HG03280 (cell line): ENCODE results near the gene KCTD21.
"Not testable (repeated sequence)": the region's sequence is repeated elsewhere in the genome, so short reads cannot be mapped to it uniquely, and the experiment has no call there.

ENCODE experiments used
- ATAC-seq: cut with Tn5 transposase; IDR thresholded peaks from one replicate; pipeline ENCODE4 v1.9.1; 2021; ENCODE audit warnings: mild to moderate bottlenecking, moderate library complexity; ENCODE audit not compliant: unreplicated experiment

Gene KCTD21

GRCh38 chr11:78188286-78189173 is at the start of gene KCTD21, which contains the start of gene USP35:
TSS of gene KCTD21 (minus strand) at chr11:78188626. CDS start at chr11:78174554, 14,072 bp downstream.
TSS of gene USP35 (plus strand) at chr11:78188919. CDS start at chr11:78196246, 7,327 bp downstream.
- peak; percentile 97 for ATAC-seq

- no peak for ATAC-seq
Observed at GRCh38 chr11:78237293-78238046, 49.0 kb upstream of the KCTD21 start.

- ATAC-seq: no peak
Observed at GRCh38 chr11:78234006-78234405, 45.6 kb upstream of the KCTD21 start.

- ATAC-seq: not testable (repeated sequence)
Observed at GRCh38 chr11:78233046-78233445, 44.6 kb upstream of the KCTD21 start.

GRCh38 chr11:78231962-78232501 is 43.6 kb upstream of the KCTD21 start:
- ATAC-seq: no peak

GRCh38 chr11:78230161-78230877 is 41.9 kb upstream of the KCTD21 start:
- ATAC-seq: no peak

- no peak for ATAC-seq
Observed at GRCh38 chr11:78229106-78229505, 40.7 kb upstream of the KCTD21 start.

- no peak for ATAC-seq
Observed at GRCh38 chr11:78228467-78228866, 40.0 kb upstream of the KCTD21 start.

- ATAC-seq: peak; percentile 66
Observed at GRCh38 chr11:78227921-78228320, 39.5 kb upstream of the KCTD21 start.

- ATAC-seq: no peak
Observed at GRCh38 chr11:78226684-78227680, 38.6 kb upstream of the KCTD21 start.

GRCh38 chr11:78224906-78225420 is 36.5 kb upstream of the KCTD21 start:
- no peak for ATAC-seq

- no peak for ATAC-seq
Observed at GRCh38 chr11:78224506-78224905, 36.1 kb upstream of the KCTD21 start.

- ATAC-seq: peak; percentile 46
Observed at GRCh38 chr11:78223320-78223954, 35.0 kb upstream of the KCTD21 start.

GRCh38 chr11:78222726-78223125 is 34.3 kb upstream of the KCTD21 start:
- not testable (repeated sequence) for ATAC-seq

- no peak for ATAC-seq
Observed at GRCh38 chr11:78221396-78222315, 33.2 kb upstream of the KCTD21 start.

GRCh38 chr11:78220218-78221157 is 32.1 kb upstream of the KCTD21 start:
- ATAC-seq: no peak
